CD4-positive, alpha-beta memory T cell (primary cell): Measurements from ENCODE around the gene UBE2S. TPM values are rescaled to one million over a fixed set of nuclear protein-coding genes. Genes with fewer than 3 reads are reported as not detected.

Experiments used
- CTCF ChIA-PET: fragments of 350-600 bp; sonication (Branson Sonifier 250); formaldehyde crosslinking; loops from one replicate; lab custom pipeline; 2021; ENCODE audit warnings: inconsistent platforms; ENCODE audit not compliant: partially characterized antibody; lab: Charles Lee
- POLR2A ChIA-PET: fragments of 350-600 bp; sonication (Branson Sonifier 250); formaldehyde crosslinking; loops from one replicate; lab custom pipeline; 2021; ENCODE audit not compliant: partially characterized antibody; lab: Charles Lee
- DNase-seq, 5 donors: peaks; one replicate each; pipeline versions ENCODE4 v3.0.0 to v3.0.0-alpha.2; 2020 to 2022; ENCODE audit warnings: mixed read lengths in 1 of 5
- H3K27ac ChIP-seq: one replicate; pipeline ENCODE4 v1.7.0; 2013; ENCODE audit warnings: low read depth, low read length
- H3K27me3 ChIP-seq: 2 replicates; pipeline ENCODE4 v1.7.0; 2013; ENCODE audit warnings: mild to moderate bottlenecking, low read length, moderate library complexity; ENCODE audit not compliant: insufficient read depth
- H3K36me3 ChIP-seq: 2 replicates; pipeline ENCODE4 v1.7.0; 2013; ENCODE audit warnings: mild to moderate bottlenecking, low read length, moderate library complexity; ENCODE audit not compliant: insufficient read depth
- H3K4me1 ChIP-seq: 2 replicates; pipeline ENCODE4 v1.7.0; 2013; ENCODE audit warnings: mild to moderate bottlenecking, low read length, moderate library complexity; ENCODE audit not compliant: insufficient read depth
- H3K4me3 ChIP-seq, 2 donors: one replicate each; pipeline ENCODE4 v1.7.0; 2013; ENCODE audit warnings: low read length in 2 of 2, mild to moderate bottlenecking in 1 of 2
- H3K9me3 ChIP-seq, 2 donors: one replicate each; pipeline ENCODE4 v1.7.0; 2013; ENCODE audit warnings: low read length in 2 of 2, control low read depth in 1 of 2; ENCODE audit not compliant: control insufficient read depth in 1 of 2
- H3K27ac Mint-ChIP-seq, 7 donors: one replicate each; pipeline ENCODE4 v1.8.0; 2020 to 2021; ENCODE audit warnings: mixed read lengths in 7 of 7, mild to moderate bottlenecking in 6 of 7, inconsistent platforms in 3 of 7, moderate library complexity in 3 of 7
- H3K27me3 Mint-ChIP-seq, 2 donors: one replicate each; pipeline ENCODE4 v1.8.0; 2020 to 2021; ENCODE audit warnings: mixed read lengths in 2 of 2
- H3K36me3 Mint-ChIP-seq, 2 donors: one replicate each; pipeline ENCODE4 v1.8.0; 2020 to 2021; ENCODE audit warnings: mixed read lengths in 2 of 2, inconsistent platforms in 1 of 2, mild to moderate bottlenecking in 1 of 2
- H3K4me1 Mint-ChIP-seq, 4 donors: one replicate each; pipeline ENCODE4 v1.8.0; 2020 to 2021; ENCODE audit warnings: mixed read lengths in 4 of 4, mild to moderate bottlenecking in 1 of 4
- H3K4me3 Mint-ChIP-seq, 8 donors: one replicate each; pipeline ENCODE4 v1.8.0; 2020 to 2021; ENCODE audit warnings: mixed read lengths in 8 of 8, mild to moderate bottlenecking in 7 of 8, moderate library complexity in 6 of 8, inconsistent platforms in 3 of 8
- H3K9me3 Mint-ChIP-seq, 8 donors: one replicate each; pipeline ENCODE4 v1.8.0; 2020 to 2021; ENCODE audit warnings: mixed read lengths in 8 of 8, mild to moderate bottlenecking in 5 of 8, inconsistent platforms in 3 of 8, moderate library complexity in 1 of 8
- intact Hi-C: fragments of 100-400 bp; cut with micrococcal nuclease; formaldehyde crosslinking; loops from one replicate; pipeline ENCODE4 v1.15.1; 2023
- polyA plus RNA-seq, 2 donors: library from polyadenylated mRNA; unstranded; fragments of 300-500 nt; fragmentation: Illumina TruSeq; gene quantifications; one replicate each; pipeline ENCODE4 v1.2.3, GENCODE V29; 2021
- total RNA-seq, 2 experiments: library from RNA; stranded (reverse); gene quantifications; one replicate each; pipeline ENCODE4 v1.2.3, GENCODE V29; 2021

Gene UBE2S
- total and polyA plus RNA-seq, 4 experiments from 2014 or later, result 18.0 to 25.4 (median 22.9) TPM

DNA sequence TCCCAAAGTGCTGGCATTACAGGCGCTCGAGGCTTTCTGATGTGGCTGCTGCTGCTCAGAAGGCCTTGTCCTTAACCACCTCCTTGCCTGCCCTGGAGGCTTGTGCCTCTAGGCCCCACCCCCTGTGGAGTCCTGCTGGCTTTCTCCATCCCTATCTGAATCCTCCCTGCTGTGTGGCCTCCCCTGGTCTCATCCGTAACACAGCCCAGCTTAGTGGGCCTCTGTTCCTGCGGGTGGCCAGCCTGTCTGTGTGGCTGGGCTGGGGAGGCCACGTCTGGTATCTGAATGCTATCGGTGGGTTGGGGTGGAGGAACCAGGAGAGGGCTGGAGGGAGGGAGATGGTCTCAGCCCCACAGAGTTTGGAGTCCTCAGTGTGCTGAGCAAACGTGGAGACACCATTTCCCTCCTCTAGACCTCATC lies 17.1 kb downstream of the UBE2S start:
- Histone ChIP-seq H3K27ac (no peak overlapping the region), H3K27me3 (no peaks in the 10 kb centered on the region), H3K4me1 (peaks cover 45% of the 10 kb centered on the region), H3K36me3 (peaks cover 44% of the 10 kb centered on the region), H3K4me3 (no peak overlapping the region), H3K9me3 (no peaks in the 10 kb centered on the region)
- ChIA-PET POLR2A (interaction anchor here (0.9 to 12.9 kb wide), 4 partner anchors 9 to 136 kb away, joined by 3 to 247 read pairs (median 60); partner anchors contain the start of genes KMT5C and UBE2S), CTCF (no interaction called here)
- Mint-ChIP-seq H3K27me3 (no peaks in the 10 kb centered on the region), H3K36me3 (peaks cover 21 to 63% of the 10 kb centered on the region in 2 donors), H3K4me1 (peaks cover 27 to 62% (median 43%) of the 10 kb centered on the region in 4 donors), H3K4me3 (peak overlapping the region in 2 of 8 donors; percentile 54 to 73), H3K9me3 (peaks cover 0 to 9% (median 0%) of the 10 kb centered on the region in 8 donors), H3K27ac (peak overlapping the region in 4 of 7 donors; percentile 5 to 76 (median 70))
- DNase-seq, result peak in 1 of 5 donors; percentile 27
- intact Hi-C loops, result no loop called here

DNA sequence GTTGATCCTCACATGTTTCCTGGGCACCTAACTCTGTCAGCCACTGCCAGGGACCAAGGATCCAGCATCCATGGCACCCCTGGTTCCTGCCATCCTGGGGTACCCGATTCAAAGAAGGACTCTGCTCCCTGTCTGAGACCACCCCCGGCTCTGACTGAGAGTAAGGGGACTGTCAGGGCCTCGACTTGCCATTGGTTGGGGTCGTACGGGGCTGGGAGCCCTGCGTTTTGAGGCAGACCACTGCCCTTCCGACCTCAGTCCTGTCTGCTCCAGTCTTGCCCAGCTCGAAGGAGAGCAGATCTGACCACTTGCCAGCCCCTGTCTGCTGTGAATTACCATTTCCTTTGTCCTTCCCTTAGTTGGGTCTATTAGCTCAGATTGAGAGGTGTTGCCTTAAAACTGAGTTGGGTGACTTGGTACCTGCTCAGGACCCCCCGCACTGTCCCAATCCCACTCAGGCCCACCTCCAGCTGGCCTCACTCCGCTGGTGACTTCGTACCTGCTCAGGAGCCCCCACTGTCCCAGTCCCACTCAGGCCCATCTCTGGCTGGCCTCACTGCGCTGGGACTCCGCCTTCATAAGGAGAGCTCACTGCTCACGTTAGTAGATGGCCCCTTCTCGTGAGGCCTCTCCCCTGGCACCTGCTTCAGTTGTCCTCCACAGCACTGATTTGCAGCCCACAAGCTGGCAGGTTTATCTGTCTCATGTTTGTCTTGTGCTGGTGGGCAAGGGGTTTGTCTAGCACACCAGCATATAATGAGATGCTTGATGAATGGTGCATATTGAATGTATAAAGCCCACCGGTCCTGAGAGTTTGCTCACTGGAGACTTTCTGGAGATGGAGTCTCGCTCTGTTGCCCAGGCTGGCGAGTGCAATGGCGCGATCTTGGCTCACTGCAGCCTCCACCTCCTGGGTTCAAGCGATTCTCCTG lies 17.9 kb downstream of the UBE2S start:
- Histone ChIP-seq H3K27me3 (no peaks in the 10 kb centered on the region), H3K9me3 (no peaks in the 10 kb centered on the region), H3K36me3 (peaks cover 44% of the 10 kb centered on the region), H3K27ac (peak overlapping the region; percentile 38), H3K4me3 (no peak overlapping the region), H3K4me1 (peaks cover 50% of the 10 kb centered on the region)
- Mint-ChIP-seq H3K9me3 (peaks cover 0 to 9% (median 0%) of the 10 kb centered on the region in 8 donors), H3K36me3 (peaks cover 21 to 67% of the 10 kb centered on the region in 2 donors), H3K27me3 (no peaks in the 10 kb centered on the region), H3K4me3 (peak overlapping the region in 4 of 8 donors; percentile 34 to 73 (median 39)), H3K27ac (peak overlapping the region; percentile 39 to 98 (median 48)), H3K4me1 (peaks cover 27 to 67% (median 49%) of the 10 kb centered on the region in 4 donors)
- DNase-seq, result peak in 1 of 5 donors; percentile 9
- ChIA-PET CTCF (no interaction called here), POLR2A (interaction anchor here (1.0 to 12.9 kb wide), 7 partner anchors 10 to 116 kb away, joined by 3 to 247 read pairs (median 4); partner anchors contain the start of genes ISOC2, KMT5C and UBE2S)
- intact Hi-C loops, result loop anchor here (10.0 kb wide), 1 partner anchor 235 kb away; the partner anchor contains the start of gene ZNF784

DNA sequence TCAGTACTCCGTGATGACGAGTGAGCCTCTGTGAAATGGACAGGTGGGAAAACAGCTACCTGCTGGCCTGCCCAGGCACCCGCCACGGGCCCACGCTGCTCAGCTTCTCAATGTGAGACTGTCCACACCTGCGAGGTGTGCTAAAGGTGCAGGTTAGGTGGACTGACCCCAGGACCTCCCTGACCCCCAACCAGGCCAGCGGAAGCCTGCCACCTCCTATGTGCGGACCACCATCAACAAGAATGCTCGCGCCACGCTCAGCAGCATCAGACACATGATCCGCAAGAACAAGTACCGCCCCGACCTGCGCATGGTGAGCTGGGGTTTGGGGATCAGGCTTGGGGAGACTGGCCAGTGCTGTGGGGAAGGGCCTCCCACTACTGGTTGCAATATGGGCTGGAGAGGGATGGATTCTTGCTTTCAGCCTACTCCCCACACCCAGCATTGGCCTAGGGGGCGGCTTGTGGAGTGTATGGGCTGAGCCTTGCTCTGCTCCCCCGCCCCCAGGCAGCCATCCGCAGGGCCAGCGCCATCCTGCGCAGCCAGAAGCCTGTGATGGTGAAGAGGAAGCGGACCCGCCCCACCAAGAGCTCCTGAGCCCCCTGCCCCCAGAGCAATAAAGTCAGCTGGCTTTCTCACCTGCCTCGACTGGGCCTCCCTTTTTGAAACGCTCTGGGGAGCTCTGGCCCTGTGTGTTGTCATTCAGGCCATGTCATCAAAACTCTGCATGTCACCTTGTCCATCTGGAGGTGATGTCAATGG lies 19.7 kb downstream of the UBE2S start:
- ChIA-PET POLR2A (interaction anchor here (1.4 to 12.9 kb wide), 7 partner anchors 9 to 74 kb away, joined by 3 to 247 read pairs (median 6); partner anchors contain the start of genes ISOC2, KMT5C and UBE2S), CTCF (interaction anchor here (1.1 to 2.7 kb wide), 2 partner anchors 86 to 96 kb away, joined by 4 to 9 read pairs; no protein-coding TSS in a partner anchor)
- Histone ChIP-seq H3K4me1 (peaks cover 61% of the 10 kb centered on the region), H3K9me3 (no peaks in the 10 kb centered on the region), H3K27me3 (no peaks in the 10 kb centered on the region), H3K36me3 (peaks cover 44% of the 10 kb centered on the region), H3K4me3 (peak overlapping the region in 1 of 2 donors; percentile 88), H3K27ac (peak overlapping the region; percentile 94)
- intact Hi-C loops, result loop anchor here (10.0 kb wide), 1 partner anchor 237 kb away; the partner anchor contains the start of gene ZNF784
- Mint-ChIP-seq H3K4me1 (peaks cover 31 to 78% (median 58%) of the 10 kb centered on the region in 4 donors), H3K4me3 (peak overlapping the region; percentile 99 to 100 (median 100)), H3K27ac (peak overlapping the region; percentile 22 to 100 (median 99)), H3K9me3 (peaks cover 0 to 9% (median 0%) of the 10 kb centered on the region in 8 donors), H3K27me3 (no peaks in the 10 kb centered on the region), H3K36me3 (peaks cover 21 to 62% of the 10 kb centered on the region in 2 donors)
- peak in 1 of 5 donors; percentile 36 for DNase-seq

DNA sequence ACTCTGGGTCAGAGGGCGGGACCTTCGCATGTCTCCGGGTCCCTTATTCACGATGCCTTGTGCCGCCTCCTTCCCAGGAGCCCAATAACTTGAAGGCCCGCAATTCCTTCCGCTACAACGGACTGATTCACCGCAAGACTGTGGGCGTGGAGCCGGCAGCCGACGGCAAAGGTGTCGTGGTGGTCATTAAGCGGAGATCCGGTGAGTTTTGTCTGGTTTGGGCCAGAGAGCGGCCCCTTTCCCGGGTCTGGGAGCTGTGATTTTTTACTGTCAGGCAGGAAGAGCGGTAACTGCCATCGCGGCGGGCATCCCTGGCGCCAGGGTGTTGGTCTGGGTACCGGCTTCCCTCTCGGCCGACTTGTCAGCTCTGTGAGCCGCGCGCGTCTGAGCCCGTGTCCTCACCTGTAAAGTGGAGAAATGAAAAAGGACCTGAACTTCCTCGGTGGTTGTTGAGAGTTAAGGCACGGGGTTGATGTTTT lies 21.1 kb downstream of the UBE2S start:
- CTCF ChIA-PET, result interaction anchor here (2.7 kb wide), 1 partner anchor 84 kb away, joined by 9 read pairs; no protein-coding TSS in a partner anchor
- Histone ChIP-seq H3K27ac (peak overlapping the region; percentile 94), H3K4me1 (peaks cover 68% of the 10 kb centered on the region), H3K9me3 (no peaks in the 10 kb centered on the region), H3K4me3 (peak overlapping the region; percentile 85 to 88), H3K27me3 (no peaks in the 10 kb centered on the region), H3K36me3 (peaks cover 42% of the 10 kb centered on the region)
- H3K9me3 Mint-ChIP-seq, result peaks cover 0 to 9% (median 0%) of the 10 kb centered on the region in 8 donors
- peaks cover 21 to 54% of the 10 kb centered on the region in 2 donors for H3K36me3 Mint-ChIP-seq
- H3K27me3 Mint-ChIP-seq, result no peaks in the 10 kb centered on the region
- POLR2A ChIA-PET, result interaction anchor here (0.9 to 12.9 kb wide), 10 partner anchors 10 to 132 kb away, joined by 3 to 247 read pairs (median 4); partner anchors contain the start of genes ISOC2, KMT5C, UBE2S and ZNF628
- DNase-seq, result no peak
- intact Hi-C loops, result loop anchor here (10.0 kb wide), 1 partner anchor 238 kb away; the partner anchor contains the start of gene ZNF784
- peaks cover 37 to 89% (median 66%) of the 10 kb centered on the region in 4 donors for H3K4me1 Mint-ChIP-seq
- H3K4me3 Mint-ChIP-seq, result peak overlapping the region; percentile 99 to 100 (median 100)
- peak overlapping the region; percentile 98 to 100 (median 99) for H3K27ac Mint-ChIP-seq

DNA sequence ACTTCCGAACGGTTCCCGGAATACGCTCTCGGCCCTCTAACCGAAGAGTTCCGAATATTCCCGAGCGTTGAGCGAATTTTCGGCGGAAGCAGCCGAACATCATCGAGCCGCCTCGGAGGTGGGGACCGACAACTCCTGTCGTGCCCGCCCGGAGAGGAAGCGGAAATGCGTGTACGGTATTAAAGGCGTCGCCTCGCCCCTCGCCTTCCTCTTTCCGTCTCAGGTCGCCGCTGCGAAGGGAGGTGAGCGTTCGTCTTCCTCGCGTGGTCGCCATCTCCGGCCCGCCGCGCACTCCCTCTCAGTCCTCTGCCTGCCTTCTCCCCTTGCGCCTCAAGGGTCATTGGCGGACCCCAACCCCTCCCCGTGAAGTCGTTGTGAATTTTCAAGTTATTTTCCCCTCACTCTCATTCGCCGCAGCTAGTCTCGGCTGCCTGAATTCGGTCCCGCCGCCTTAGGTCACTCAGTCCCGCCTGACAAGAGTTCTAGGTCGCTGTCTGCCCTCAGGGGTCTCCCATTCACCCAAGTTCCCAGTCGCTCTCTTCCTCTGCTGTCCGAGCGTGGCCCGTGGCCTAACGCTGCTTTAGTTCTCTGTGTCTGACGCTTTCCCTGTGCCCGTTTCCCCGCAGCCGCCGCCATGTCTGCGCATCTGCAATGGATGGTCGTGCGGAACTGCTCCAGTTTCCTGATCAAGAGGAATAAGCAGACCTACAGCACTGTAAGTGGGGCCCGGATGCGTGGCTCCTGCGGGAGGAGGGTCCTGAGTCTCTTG lies 21.7 kb downstream of the UBE2S start, which contains the start of gene RPL28:
TSS of gene RPL28 (plus strand) at position 209 of the 769 bp plus-strand sequence. CDS start at position 635, 426 bp downstream.
- H3K4me1 ChIP-seq, result peaks cover 68% of the 10 kb centered on the region
- peak within 1 kb of the TSS; percentile 98 to 100 (median 99) for H3K27ac Mint-ChIP-seq
- no peaks in the 10 kb centered on the region for H3K9me3 ChIP-seq
- H3K4me3 Mint-ChIP-seq, result peak within 1 kb of the TSS; percentile 99 to 100 (median 100)
- H3K27me3 Mint-ChIP-seq, result no peaks in the 10 kb centered on the region
- intact Hi-C loops, result loop anchor here (1.0 to 10.0 kb wide), 8 partner anchors 22 to 239 kb away; partner anchors contain the start of genes HSPBP1, KMT5C, PPP6R1 and ZNF784
- peaks cover 39 to 88% (median 63%) of the 10 kb centered on the region in 4 donors for H3K4me1 Mint-ChIP-seq
- peak; percentile 98 to 100 (median 99) for DNase-seq
- H3K36me3 ChIP-seq, result peaks cover 35% of the 10 kb centered on the region
- peaks cover 0 to 9% (median 0%) of the 10 kb centered on the region in 8 donors for H3K9me3 Mint-ChIP-seq
- no peaks in the 10 kb centered on the region for H3K27me3 ChIP-seq
- POLR2A ChIA-PET, result interaction anchor here (0.9 to 12.9 kb wide), 6 partner anchors 20 to 130 kb away, joined by 3 to 247 read pairs (median 5); partner anchors contain the start of genes KMT5C, UBE2S and ZNF628
- peaks cover 21 to 54% of the 10 kb centered on the region in 2 donors for H3K36me3 Mint-ChIP-seq
- peak within 1 kb of the TSS; percentile 94 for H3K27ac ChIP-seq
- CTCF ChIA-PET, result interaction anchor here (2.7 kb wide), 1 partner anchor 84 kb away, joined by 9 read pairs; no protein-coding TSS in a partner anchor
- H3K4me3 ChIP-seq, result peak within 1 kb of the TSS; percentile 85 to 88
